A549 (cell line): Measurements from ENCODE around the gene PUS1.

Experiments used
- CTCF ChIP-seq: fragments of >200 bp; sonication (Bioruptor Twin); formaldehyde crosslinking; IDR thresholded peaks from 3 replicates; pipeline ENCODE4 v1.5.1; 2016
- EP300 ChIP-seq, 2 experiments: fragments of >200 bp; sonication (Bioruptor Twin); formaldehyde crosslinking; IDR thresholded peaks; 2 replicates in 1 of 2; 3 replicates in 1 of 2; pipeline ENCODE4 v1.6.1; 2016 to 2017
- ESRRA ChIP-seq: fragments of 150-350 bp; IDR thresholded peaks from 2 replicates; pipeline ENCODE4 v1.6.1; 2014; ENCODE audit warnings: mild to moderate bottlenecking, low read length, borderline replicate concordance
- PBX3 ChIP-seq: IDR thresholded peaks from 2 replicates; pipeline ENCODE4 v1.6.1; 2012
- RNF2 ChIP-seq: fragments of 200-600 bp; sonication (generic); IDR thresholded peaks from 2 replicates; pipeline ENCODE4 v1.6.1; 2016; ENCODE audit warnings: low read depth, mild to moderate bottlenecking, antibody characterized with exemption, moderate library complexity, borderline replicate concordance
- USF2 ChIP-seq: fragments of 450-650 bp; IDR thresholded peaks from 2 replicates; pipeline ENCODE4 v1.6.1; 2014; ENCODE audit warnings: antibody characterized with exemption

GRCh38 chr12:131987552-131987951 is 58.5 kb downstream of the PUS1 start:
- TF ChIP-seq CTCF (no peak), EP300 (IDR thresholded peaks at IDR 0.05) (no peak), ESRRA (no peak), USF2 (no peak), PBX3 (no peak), RNF2 (no peak)
